SK-N-SH treated with all-trans-retinoic acid at 6 μM for 48 hours (cell line): ENCODE data around the gene UBFD1.

ENCODE experiments used
- CSDC2 ChIP-seq: fragments of 250-450 bp; sonication (Bioruptor Pico); IDR thresholded peaks from 2 replicates; pipeline ENCODE4 v1.5.0; 2020; ENCODE audit warnings: mild to moderate bottlenecking, moderate library complexity
- OSR1 ChIP-seq: fragments of 250-450 bp; sonication (Bioruptor Pico); IDR thresholded peaks from 2 replicates; pipeline ENCODE4 v1.8.0; 2022; ENCODE audit warnings: moderate library complexity, mild to moderate bottlenecking, inconsistent platforms
- RARB ChIP-seq: fragments of 250-450 bp; sonication (Bioruptor Pico); IDR thresholded peaks from 2 replicates; pipeline ENCODE4 v1.8.0; 2021; ENCODE audit warnings: mild to moderate bottlenecking, moderate library complexity
- ZFP3 ChIP-seq: fragments of 250-450 bp; sonication (Bioruptor Pico); IDR thresholded peaks from 2 replicates; pipeline ENCODE4 v1.5.0; 2020; ENCODE audit warnings: mild to moderate bottlenecking, moderate library complexity
- ZFP30 ChIP-seq: fragments of 450-650 bp; formaldehyde crosslinking; IDR thresholded peaks from 2 replicates; pipeline ENCODE4 v1.5.0; 2022; ENCODE audit warnings: mild to moderate bottlenecking, moderate library complexity
- ZNF565 ChIP-seq: fragments of 450-650 bp; formaldehyde crosslinking; conservative IDR thresholded peaks from 2 replicates; pipeline ENCODE4 v1.5.0; 2020; ENCODE audit warnings: low read depth, mild to moderate bottlenecking, moderate library complexity
- TF ChIP-seq, protein P1 (sequence below): fragments of 250-450 bp; sonication (Bioruptor Pico); IDR thresholded peaks from 2 replicates; pipeline ENCODE4 v1.5.0; 2020; ENCODE audit warnings: mild to moderate bottlenecking, moderate library complexity
- TF ChIP-seq, protein P2 (sequence below): fragments of 250-450 bp; sonication (Bioruptor Pico); IDR thresholded peaks from 2 replicates; pipeline ENCODE4 v1.8.0; 2020; ENCODE audit warnings: mild to moderate bottlenecking, moderate library complexity, borderline replicate concordance
- TF ChIP-seq, protein P3 (sequence below): fragments of 250-450 bp; sonication (Bioruptor Pico); IDR thresholded peaks from 2 replicates; pipeline ENCODE4 v1.8.0; 2021; ENCODE audit warnings: low read depth, mild to moderate bottlenecking, moderate library complexity, borderline replicate concordance

DNA sequence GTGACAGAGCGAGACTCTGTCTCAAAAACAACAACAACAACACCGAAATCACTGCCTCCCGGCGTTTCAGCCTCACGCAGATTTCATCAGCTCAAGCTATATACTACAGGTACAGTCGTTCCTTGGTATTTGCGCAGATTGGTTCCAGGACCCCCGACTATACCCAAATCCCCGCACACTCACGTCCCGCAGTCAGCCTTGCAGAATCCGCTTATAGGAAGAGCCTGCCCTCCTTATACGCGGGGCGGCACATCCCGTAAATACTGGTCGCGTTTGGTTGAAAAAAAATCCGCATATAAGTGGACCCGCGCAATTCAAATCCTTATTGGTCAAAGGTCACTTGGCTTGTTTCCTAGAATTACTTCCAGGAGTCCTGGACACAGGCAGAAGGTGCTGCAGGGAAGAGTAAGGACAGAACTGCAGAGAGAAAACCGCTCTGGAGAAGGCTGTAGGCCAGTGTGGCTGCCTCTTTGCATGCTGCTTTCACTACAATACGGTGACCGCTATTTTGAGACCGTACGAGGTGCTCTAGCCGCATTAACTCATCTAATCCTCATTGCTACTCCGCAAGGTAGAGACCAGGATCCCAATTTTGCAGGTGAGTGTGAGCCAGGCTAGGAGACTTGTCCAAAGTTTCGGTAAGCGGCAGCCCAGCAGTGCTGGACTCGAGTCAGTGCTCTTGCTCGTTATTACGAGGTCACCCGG is 37.9 kb downstream of the UBFD1 start:
- TF ChIP-seq, protein P1, sequence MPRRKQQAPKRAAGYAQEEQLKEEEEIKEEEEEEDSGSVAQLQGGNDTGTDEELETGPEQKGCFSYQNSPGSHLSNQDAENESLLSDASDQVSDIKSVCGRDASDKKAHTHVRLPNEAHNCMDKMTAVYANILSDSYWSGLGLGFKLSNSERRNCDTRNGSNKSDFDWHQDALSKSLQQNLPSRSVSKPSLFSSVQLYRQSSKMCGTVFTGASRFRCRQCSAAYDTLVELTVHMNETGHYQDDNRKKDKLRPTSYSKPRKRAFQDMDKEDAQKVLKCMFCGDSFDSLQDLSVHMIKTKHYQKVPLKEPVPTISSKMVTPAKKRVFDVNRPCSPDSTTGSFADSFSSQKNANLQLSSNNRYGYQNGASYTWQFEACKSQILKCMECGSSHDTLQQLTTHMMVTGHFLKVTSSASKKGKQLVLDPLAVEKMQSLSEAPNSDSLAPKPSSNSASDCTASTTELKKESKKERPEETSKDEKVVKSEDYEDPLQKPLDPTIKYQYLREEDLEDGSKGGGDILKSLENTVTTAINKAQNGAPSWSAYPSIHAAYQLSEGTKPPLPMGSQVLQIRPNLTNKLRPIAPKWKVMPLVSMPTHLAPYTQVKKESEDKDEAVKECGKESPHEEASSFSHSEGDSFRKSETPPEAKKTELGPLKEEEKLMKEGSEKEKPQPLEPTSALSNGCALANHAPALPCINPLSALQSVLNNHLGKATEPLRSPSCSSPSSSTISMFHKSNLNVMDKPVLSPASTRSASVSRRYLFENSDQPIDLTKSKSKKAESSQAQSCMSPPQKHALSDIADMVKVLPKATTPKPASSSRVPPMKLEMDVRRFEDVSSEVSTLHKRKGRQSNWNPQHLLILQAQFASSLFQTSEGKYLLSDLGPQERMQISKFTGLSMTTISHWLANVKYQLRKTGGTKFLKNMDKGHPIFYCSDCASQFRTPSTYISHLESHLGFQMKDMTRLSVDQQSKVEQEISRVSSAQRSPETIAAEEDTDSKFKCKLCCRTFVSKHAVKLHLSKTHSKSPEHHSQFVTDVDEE (CRISPR knock-in tag) = no peak
- TF ChIP-seq, protein P2, sequence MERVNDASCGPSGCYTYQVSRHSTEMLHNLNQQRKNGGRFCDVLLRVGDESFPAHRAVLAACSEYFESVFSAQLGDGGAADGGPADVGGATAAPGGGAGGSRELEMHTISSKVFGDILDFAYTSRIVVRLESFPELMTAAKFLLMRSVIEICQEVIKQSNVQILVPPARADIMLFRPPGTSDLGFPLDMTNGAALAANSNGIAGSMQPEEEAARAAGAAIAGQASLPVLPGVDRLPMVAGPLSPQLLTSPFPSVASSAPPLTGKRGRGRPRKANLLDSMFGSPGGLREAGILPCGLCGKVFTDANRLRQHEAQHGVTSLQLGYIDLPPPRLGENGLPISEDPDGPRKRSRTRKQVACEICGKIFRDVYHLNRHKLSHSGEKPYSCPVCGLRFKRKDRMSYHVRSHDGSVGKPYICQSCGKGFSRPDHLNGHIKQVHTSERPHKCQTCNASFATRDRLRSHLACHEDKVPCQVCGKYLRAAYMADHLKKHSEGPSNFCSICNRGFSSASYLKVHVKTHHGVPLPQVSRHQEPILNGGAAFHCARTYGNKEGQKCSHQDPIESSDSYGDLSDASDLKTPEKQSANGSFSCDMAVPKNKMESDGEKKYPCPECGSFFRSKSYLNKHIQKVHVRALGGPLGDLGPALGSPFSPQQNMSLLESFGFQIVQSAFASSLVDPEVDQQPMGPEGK (CRISPR knock-in tag) = no peak
- TF ChIP-seq ZFP3 (CRISPR knock-in tag) = no peak
- TF ChIP-seq OSR1 = no peak
- TF ChIP-seq, protein P3, sequence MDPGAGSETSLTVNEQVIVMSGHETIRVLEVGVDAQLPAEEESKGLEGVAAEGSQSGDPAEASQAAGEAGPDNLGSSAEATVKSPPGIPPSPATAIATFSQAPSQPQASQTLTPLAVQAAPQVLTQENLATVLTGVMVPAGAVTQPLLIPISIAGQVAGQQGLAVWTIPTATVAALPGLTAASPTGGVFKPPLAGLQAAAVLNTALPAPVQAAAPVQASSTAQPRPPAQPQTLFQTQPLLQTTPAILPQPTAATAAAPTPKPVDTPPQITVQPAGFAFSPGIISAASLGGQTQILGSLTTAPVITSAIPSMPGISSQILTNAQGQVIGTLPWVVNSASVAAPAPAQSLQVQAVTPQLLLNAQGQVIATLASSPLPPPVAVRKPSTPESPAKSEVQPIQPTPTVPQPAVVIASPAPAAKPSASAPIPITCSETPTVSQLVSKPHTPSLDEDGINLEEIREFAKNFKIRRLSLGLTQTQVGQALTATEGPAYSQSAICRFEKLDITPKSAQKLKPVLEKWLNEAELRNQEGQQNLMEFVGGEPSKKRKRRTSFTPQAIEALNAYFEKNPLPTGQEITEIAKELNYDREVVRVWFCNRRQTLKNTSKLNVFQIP (CRISPR knock-in tag) = no peak
- TF ChIP-seq ZFP30 (CRISPR knock-in tag) = no peak
- no peak for TF ChIP-seq RARB (CRISPR knock-in tag)
- no peak for TF ChIP-seq CSDC2 (CRISPR knock-in tag)
- TF ChIP-seq ZNF565 (CRISPR knock-in tag) = no peak
